DND-41 (cell line): ENCODE measurements around the gene POT1.

Experiments used
- ATAC-seq: fragments of 200-7000 bp; cut with Tn5 transposase; 3 replicates; pipeline ENCODE4 v1.9.1; 2021; ENCODE audit warnings: low read depth; ENCODE audit not compliant: insufficient read depth
- DNase-seq: peaks from one replicate; pipeline ENCODE4 v3.0.0-alpha.2; 2020
- H2AFZ ChIP-seq: 2 replicates; pipeline ENCODE4 v1.6.0; 2012; ENCODE audit warnings: low read depth, low read length
- H3K27ac ChIP-seq: 2 replicates; pipeline ENCODE4 v1.5.1; 2012; ENCODE audit warnings: low read length, inconsistent platforms
- H3K27me3 ChIP-seq: fragments of 200-600 bp; sonication (generic); 2 replicates; pipeline ENCODE4 v1.6.0; 2012; ENCODE audit warnings: low read length, mild to moderate bottlenecking, inconsistent platforms; ENCODE audit not compliant: insufficient read depth, poor library complexity
- H3K36me3 ChIP-seq: 2 replicates; pipeline ENCODE4 v1.5.1; 2012; ENCODE audit warnings: low read length, inconsistent platforms; ENCODE audit not compliant: insufficient read depth
- H3K4me1 ChIP-seq: 2 replicates; pipeline ENCODE4 v1.5.1; 2012; ENCODE audit warnings: mild to moderate bottlenecking, low read length; ENCODE audit not compliant: insufficient read depth
- H3K4me2 ChIP-seq: 2 replicates; pipeline ENCODE4 v1.6.0; 2012; ENCODE audit warnings: mild to moderate bottlenecking, moderate library complexity, low read length, inconsistent platforms; ENCODE audit not compliant: insufficient read depth
- H3K4me3 ChIP-seq, 2 experiments: fragments of 200-600 bp in 1 of 2; shearing (Covaris generic) in 1 of 2; 2 replicates each; pipeline ENCODE4 v1.5.1; 2012 to 2016; ENCODE audit warnings: inconsistent platforms in 2 of 2, low read length in 2 of 2, mild to moderate bottlenecking in 2 of 2, low read depth in 1 of 2, moderate library complexity in 1 of 2
- H3K79me2 ChIP-seq: 2 replicates; pipeline ENCODE4 v1.6.0; 2012; ENCODE audit warnings: low read length, inconsistent platforms; ENCODE audit not compliant: insufficient read depth
- H3K9ac ChIP-seq: 2 replicates; pipeline ENCODE4 v1.6.0; 2012; ENCODE audit warnings: low read depth, mild to moderate bottlenecking, inconsistent platforms, low read length, moderate library complexity
- H3K9me3 ChIP-seq: 2 replicates; pipeline ENCODE4 v1.5.1; 2012; ENCODE audit warnings: low read length, moderate library complexity, mild to moderate bottlenecking, inconsistent platforms; ENCODE audit not compliant: insufficient read depth, severe bottlenecking
- H4K20me1 ChIP-seq: 2 replicates; pipeline ENCODE4 v1.6.0; 2012; ENCODE audit warnings: low read length; ENCODE audit not compliant: insufficient read depth
- EZH2 ChIP-seq: IDR thresholded peaks from 3 replicates; pipeline ENCODE4 v1.6.1; 2012; ENCODE audit warnings: borderline replicate concordance, low read depth, mild to moderate bottlenecking, moderate library complexity, low read length, inconsistent platforms; ENCODE audit not compliant: severe bottlenecking
- TF ChIP-seq, protein P1 (sequence below): IDR thresholded peaks from 2 replicates; pipeline ENCODE4 v1.5.1; 2012; ENCODE audit warnings: borderline replicate concordance, low read length, moderate library complexity, mild to moderate bottlenecking; ENCODE audit not compliant: poor library complexity, severe bottlenecking; ENCODE audit errors: extremely low read depth

POT1 gene

DNA sequence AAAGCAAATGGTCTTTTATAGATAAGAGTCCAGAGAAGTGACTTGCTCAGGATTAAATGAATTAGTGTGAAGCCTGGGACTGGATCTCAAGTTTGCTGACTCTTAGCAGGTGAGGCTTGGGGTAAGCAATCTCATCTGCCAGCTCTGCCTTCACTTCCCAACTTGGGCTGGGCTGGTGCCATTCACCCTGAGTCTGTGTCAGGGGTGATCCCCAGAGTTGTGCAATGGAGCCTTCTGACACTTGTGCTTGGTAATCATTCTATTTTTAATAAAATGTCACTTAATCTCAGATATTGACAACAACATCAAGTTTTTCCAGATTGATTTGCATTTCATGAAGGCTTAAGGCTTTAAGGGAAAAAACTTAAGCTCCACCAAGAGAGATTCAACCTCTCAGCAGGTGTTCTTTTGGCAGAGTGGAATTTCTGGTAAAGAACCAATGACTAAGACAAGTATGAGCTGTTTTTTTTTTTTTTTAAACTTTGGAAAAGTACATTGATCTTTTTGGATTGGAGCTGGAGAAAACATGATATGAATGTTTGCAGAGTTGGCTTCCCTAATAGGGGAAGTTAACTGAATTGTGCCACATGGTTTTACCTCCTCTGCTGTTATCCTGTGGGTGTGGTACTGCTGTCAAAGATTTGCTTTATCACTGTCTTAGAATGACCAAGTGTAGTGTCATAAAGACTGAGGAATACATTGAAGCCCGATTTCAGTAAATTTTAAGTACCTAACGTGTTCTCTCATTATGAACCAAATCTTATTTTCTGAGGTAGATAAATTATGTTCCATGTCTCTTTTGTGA, 115.4 kb downstream of the POT1 start:
- H3K27ac ChIP-seq, result no peak overlapping the region
- no peaks in the 10 kb centered on the region for H3K36me3 ChIP-seq
- no peak overlapping the region for H3K4me2 ChIP-seq
- H3K27me3 ChIP-seq, result no peaks in the 10 kb centered on the region
- DNase-seq (no peak), ATAC-seq (no peak)
- H2AFZ ChIP-seq, result no peak overlapping the region
- no peaks in the 10 kb centered on the region for H3K79me2 ChIP-seq
- no peaks in the 10 kb centered on the region for H4K20me1 ChIP-seq
- H3K9ac ChIP-seq, result no peak overlapping the region
- TF ChIP-seq, protein P1, sequence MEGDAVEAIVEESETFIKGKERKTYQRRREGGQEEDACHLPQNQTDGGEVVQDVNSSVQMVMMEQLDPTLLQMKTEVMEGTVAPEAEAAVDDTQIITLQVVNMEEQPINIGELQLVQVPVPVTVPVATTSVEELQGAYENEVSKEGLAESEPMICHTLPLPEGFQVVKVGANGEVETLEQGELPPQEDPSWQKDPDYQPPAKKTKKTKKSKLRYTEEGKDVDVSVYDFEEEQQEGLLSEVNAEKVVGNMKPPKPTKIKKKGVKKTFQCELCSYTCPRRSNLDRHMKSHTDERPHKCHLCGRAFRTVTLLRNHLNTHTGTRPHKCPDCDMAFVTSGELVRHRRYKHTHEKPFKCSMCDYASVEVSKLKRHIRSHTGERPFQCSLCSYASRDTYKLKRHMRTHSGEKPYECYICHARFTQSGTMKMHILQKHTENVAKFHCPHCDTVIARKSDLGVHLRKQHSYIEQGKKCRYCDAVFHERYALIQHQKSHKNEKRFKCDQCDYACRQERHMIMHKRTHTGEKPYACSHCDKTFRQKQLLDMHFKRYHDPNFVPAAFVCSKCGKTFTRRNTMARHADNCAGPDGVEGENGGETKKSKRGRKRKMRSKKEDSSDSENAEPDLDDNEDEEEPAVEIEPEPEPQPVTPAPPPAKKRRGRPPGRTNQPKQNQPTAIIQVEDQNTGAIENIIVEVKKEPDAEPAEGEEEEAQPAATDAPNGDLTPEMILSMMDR, result no peak
- TF ChIP-seq EZH2, result no peak
- no peak overlapping the region for H3K4me3 ChIP-seq
- no peaks in the 10 kb centered on the region for H3K9me3 ChIP-seq
- no peaks in the 10 kb centered on the region for H3K4me1 ChIP-seq

DNA sequence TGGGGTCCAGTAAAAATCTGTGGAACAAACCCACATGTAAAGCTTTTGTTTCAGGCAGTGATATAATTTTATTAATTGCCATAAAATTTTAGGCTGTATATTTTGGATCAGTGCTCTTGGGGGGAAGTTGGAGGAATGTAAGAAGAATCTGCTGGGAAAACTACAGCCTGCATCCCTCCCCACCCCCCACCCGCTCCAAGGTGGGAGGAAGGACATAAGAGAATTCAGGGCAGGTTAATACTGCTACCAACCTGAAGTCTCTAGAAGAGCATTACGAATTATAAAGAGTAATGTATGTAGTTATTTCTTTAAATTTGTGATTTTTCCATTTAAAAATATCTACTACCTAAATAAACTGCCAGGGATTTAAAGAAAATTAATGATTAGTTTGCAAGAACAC, 116.9 kb downstream of the POT1 start:
- Histone ChIP-seq H3K36me3 (no peaks in the 10 kb centered on the region), H3K27ac (no peak overlapping the region), H4K20me1 (no peaks in the 10 kb centered on the region), H2AFZ (no peak overlapping the region), H3K4me1 (no peaks in the 10 kb centered on the region), H3K9me3 (no peaks in the 10 kb centered on the region), H3K27me3 (no peaks in the 10 kb centered on the region), H3K4me2 (no peak overlapping the region), H3K79me2 (no peaks in the 10 kb centered on the region), H3K9ac (no peak overlapping the region), H3K4me3 (no peak overlapping the region)
- ATAC-seq, result no peak
- DNase-seq, result no peak
- TF ChIP-seq, protein P1, result no peak
- TF ChIP-seq EZH2, result no peak

DNA sequence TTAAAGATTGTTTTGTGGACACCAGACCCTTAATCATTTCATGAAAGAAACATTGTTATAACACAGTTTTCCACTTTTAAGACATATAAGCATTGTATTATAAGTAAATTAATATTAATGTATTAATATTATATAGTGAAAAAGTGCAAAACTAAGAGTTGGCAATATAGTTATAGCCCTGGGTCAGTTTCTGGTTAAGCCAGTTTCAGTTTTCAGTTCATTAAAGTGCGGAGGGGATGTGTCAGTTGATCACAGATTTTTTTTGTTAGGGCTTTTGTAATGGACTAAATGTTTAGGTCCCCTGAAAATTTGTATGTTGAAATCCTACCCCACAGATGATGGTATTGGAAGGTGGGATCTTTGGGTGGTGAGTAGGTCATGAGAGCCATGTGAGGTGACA, 118.3 kb downstream of the POT1 start:
- ATAC-seq, result no peak
- no peak overlapping the region for H3K4me3 ChIP-seq
- H3K9me3 ChIP-seq, result no peaks in the 10 kb centered on the region
- H4K20me1 ChIP-seq, result no peaks in the 10 kb centered on the region
- no peaks in the 10 kb centered on the region for H3K79me2 ChIP-seq
- no peaks in the 10 kb centered on the region for H3K36me3 ChIP-seq
- no peaks in the 10 kb centered on the region for H3K27me3 ChIP-seq
- H2AFZ ChIP-seq, result no peak overlapping the region
- no peak overlapping the region for H3K27ac ChIP-seq
- no peak for DNase-seq
- no peaks in the 10 kb centered on the region for H3K4me1 ChIP-seq
- TF ChIP-seq, protein P1, result no peak
- TF ChIP-seq EZH2, result no peak
- H3K9ac ChIP-seq, result no peak overlapping the region
- H3K4me2 ChIP-seq, result no peak overlapping the region

DNA sequence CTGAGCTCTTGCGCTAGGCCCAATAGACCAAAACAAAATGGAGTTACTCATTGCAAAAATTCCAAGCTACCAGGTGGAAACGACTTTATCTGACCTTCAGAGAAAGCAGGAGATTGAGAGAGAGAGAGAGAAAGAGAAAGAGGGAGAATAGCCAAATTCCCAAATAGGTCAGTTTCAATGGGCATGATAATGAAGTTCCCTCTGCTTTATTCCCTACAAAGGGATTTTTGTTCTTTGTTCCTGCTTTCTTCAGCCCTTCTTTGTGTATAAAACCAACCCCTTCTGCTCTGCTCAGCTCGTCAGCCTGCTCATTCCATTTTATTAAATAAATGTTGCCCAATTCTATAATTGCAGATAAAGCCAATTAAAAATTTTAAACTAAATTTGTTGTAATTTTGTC, 119.0 kb downstream of the POT1 start:
- no peaks in the 10 kb centered on the region for H4K20me1 ChIP-seq
- no peak overlapping the region for H2AFZ ChIP-seq
- ATAC-seq (no peak), DNase-seq (no peak)
- H3K27me3 ChIP-seq, result no peaks in the 10 kb centered on the region
- H3K4me1 ChIP-seq, result no peaks in the 10 kb centered on the region
- no peak for TF ChIP-seq EZH2
- TF ChIP-seq, protein P1, result no peak
- no peaks in the 10 kb centered on the region for H3K36me3 ChIP-seq
- H3K9me3 ChIP-seq, result no peaks in the 10 kb centered on the region
- H3K9ac ChIP-seq, result no peak overlapping the region
- H3K27ac ChIP-seq, result no peak overlapping the region
- no peak overlapping the region for H3K4me3 ChIP-seq
- H3K79me2 ChIP-seq, result no peaks in the 10 kb centered on the region
- no peak overlapping the region for H3K4me2 ChIP-seq
